Neutrophil (primary cell): ENCODE measurements around the gene RANBP17.

Experiments used
- H3K27ac ChIP-seq: fragments of 200-600 bp; sonication (generic); 2 replicates; pipeline ENCODE4 v1.5.1; 2016; ENCODE audit warnings: mild to moderate bottlenecking, moderate library complexity
- H3K27me3 ChIP-seq: fragments of 200-600 bp; sonication (generic); 2 replicates; pipeline ENCODE4 v1.6.0; 2016; ENCODE audit warnings: mild to moderate bottlenecking
- H3K36me3 ChIP-seq: fragments of 200-600 bp; sonication (generic); 2 replicates; pipeline ENCODE4 v1.5.1; 2017
- H3K4me1 ChIP-seq, 2 experiments: fragments of 200-600 bp in 1 of 2; sonication (generic) in 1 of 2; 1 replicate in 1 of 2; 2 replicates in 1 of 2; pipeline versions ENCODE4 v1.5.1 to v1.6.1; 2013 to 2016; ENCODE audit warnings: low read depth in 1 of 2, low read length in 1 of 2, mild to moderate bottlenecking in 1 of 2, moderate library complexity in 1 of 2; ENCODE audit not compliant: control insufficient read depth in 1 of 2, insufficient read depth in 1 of 2
- H3K4me3 ChIP-seq, 2 experiments: fragments of 200-600 bp in 1 of 2; sonication (generic) in 1 of 2; 1 replicate in 1 of 2; 2 replicates in 1 of 2; pipeline ENCODE4 v1.5.1; 2013 to 2016; ENCODE audit warnings: low read depth in 1 of 2, low read length in 1 of 2, mild to moderate bottlenecking in 1 of 2, moderate library complexity in 1 of 2
- H3K9me3 ChIP-seq: fragments of 200-600 bp; sonication (generic); 2 replicates; pipeline ENCODE4 v1.5.1; 2016
- TF ChIP-seq, protein P1 (sequence below): fragments of 200-600 bp; sonication (generic); IDR thresholded peaks from 2 replicates; pipeline ENCODE4 v1.5.1; 2016; ENCODE audit warnings: antibody characterized with exemption

RANBP17 gene

DNA sequence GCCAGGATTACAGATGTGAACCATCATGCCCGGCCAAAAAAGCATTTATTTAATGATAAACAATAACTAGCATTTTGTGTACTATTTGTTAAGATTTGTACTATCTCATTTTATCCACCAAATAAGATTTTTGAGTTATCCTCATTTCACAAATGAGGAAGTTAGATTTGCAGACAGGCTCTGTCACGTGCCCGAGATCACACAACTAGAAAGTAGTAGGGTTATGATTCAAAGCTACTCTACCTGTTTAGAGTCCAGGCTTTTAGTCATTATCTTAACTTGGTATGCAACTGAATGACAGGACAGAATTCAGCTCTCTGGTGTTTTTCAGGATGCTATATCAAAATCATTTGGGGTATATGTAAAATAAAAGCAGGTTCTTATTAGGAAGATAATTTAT lies 20.5 kb downstream of the RANBP17 start:
- TF ChIP-seq, protein P1, sequence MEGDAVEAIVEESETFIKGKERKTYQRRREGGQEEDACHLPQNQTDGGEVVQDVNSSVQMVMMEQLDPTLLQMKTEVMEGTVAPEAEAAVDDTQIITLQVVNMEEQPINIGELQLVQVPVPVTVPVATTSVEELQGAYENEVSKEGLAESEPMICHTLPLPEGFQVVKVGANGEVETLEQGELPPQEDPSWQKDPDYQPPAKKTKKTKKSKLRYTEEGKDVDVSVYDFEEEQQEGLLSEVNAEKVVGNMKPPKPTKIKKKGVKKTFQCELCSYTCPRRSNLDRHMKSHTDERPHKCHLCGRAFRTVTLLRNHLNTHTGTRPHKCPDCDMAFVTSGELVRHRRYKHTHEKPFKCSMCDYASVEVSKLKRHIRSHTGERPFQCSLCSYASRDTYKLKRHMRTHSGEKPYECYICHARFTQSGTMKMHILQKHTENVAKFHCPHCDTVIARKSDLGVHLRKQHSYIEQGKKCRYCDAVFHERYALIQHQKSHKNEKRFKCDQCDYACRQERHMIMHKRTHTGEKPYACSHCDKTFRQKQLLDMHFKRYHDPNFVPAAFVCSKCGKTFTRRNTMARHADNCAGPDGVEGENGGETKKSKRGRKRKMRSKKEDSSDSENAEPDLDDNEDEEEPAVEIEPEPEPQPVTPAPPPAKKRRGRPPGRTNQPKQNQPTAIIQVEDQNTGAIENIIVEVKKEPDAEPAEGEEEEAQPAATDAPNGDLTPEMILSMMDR = no peak
- no peaks in the 10 kb centered on the region for H3K36me3 ChIP-seq
- no peaks in the 10 kb centered on the region for H3K27me3 ChIP-seq
- H3K4me1 ChIP-seq = no peaks in the 10 kb centered on the region
- H3K27ac ChIP-seq = no peak overlapping the region
- H3K9me3 ChIP-seq = no peaks in the 10 kb centered on the region
- H3K4me3 ChIP-seq = no peak overlapping the region

DNA sequence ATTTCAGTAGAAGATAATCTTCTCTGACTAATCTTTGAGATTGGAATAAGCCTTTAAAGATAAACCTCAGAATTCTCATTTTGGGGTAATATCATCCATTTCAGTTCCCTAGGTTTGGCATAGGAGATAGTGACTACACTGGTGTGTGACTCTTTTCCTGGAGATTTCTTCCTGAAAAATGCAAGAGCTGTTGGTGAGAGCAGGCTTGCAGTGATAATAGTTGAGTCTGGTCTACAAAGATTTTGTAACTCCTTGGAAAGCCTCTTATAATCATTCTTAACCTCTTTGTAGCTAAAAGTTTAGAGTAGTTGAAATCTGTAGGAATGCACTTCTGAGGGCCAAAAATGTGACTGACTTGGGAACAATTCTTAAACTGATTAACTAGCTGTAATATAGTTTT lies 23.4 kb downstream of the RANBP17 start:
- TF ChIP-seq, protein P1 = no peak

DNA sequence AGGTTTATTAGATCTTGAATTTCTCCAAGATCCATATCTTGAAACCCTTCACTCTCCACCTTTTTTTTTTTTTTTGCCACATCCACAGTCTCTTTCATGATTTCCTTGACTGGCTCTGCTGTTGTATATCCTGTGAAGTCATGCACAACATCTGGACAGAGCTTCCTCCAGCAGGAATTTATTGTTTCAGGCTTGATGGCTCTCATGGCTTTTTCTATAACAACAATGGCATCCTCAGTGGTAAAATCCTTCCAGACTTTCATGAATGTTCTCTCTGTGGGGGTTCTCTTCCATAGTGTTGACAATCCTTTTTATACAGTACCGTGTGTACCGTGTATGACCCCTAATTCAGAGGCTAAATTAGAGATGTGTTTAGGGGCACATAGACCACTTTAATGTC lies 24.0 kb downstream of the RANBP17 start:
- Histone ChIP-seq H3K4me1 (no peaks in the 10 kb centered on the region), H3K9me3 (no peaks in the 10 kb centered on the region), H3K27me3 (no peaks in the 10 kb centered on the region), H3K36me3 (no peaks in the 10 kb centered on the region), H3K27ac (no peak overlapping the region), H3K4me3 (no peak overlapping the region)
- TF ChIP-seq, protein P1 = no peak

More for the DNA sequence above, 23.4 kb downstream of the RANBP17 start:
- Histone ChIP-seq H3K4me3 (no peak overlapping the region), H3K27me3 (no peaks in the 10 kb centered on the region), H3K27ac (no peak overlapping the region), H3K9me3 (no peaks in the 10 kb centered on the region), H3K36me3 (no peaks in the 10 kb centered on the region), H3K4me1 (no peaks in the 10 kb centered on the region)

DNA sequence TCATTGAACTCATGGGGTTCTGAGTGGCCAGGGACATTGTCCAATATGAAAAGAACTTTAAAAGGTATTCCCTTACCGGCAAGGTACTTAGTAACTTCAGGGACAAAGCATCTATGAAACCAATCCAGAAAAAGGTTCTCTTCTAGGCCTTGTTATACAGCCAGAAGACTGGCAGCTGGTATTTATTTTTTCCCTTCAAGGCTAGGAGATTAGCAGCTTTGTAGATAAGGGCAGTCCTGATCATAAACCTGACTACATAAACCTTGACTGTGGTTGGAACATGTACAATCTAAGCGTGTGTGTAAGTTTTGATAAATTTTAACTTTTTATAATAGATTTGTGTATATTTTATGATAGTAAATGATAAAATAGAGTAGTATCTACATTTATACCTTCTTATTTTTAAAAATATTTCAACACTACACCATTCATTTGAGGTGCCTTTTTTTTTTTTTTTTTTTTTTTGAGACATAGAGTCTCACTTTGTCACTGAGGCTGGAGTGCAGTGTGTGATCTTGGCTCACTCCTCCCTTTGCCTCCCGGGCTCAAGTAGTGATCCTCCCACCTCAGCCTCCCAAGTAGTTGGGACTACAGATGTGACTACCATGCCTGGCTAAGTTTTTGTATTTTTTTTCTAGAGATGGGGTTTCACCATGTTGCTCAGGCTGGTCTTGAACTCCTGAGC lies 24.5 kb downstream of the RANBP17 start:
- H3K4me3 ChIP-seq = no peak overlapping the region
- TF ChIP-seq, protein P1 = no peak
- no peak overlapping the region for H3K27ac ChIP-seq
- H3K27me3 ChIP-seq = no peaks in the 10 kb centered on the region
- H3K36me3 ChIP-seq = no peaks in the 10 kb centered on the region
- no peaks in the 10 kb centered on the region for H3K9me3 ChIP-seq
- H3K4me1 ChIP-seq = no peaks in the 10 kb centered on the region

GRCh38 chr5:170892196-170892595 lies 30.4 kb downstream of the RANBP17 start:
- no peaks in the 10 kb centered on the region for H3K9me3 ChIP-seq
- H3K4me1 ChIP-seq = no peaks in the 10 kb centered on the region
- H3K27me3 ChIP-seq = no peaks in the 10 kb centered on the region
- TF ChIP-seq, protein P1 = no peak
- no peak overlapping the region for H3K27ac ChIP-seq
- H3K36me3 ChIP-seq = no peaks in the 10 kb centered on the region
- H3K4me3 ChIP-seq = no peak overlapping the region
